GM19455 (cell line): ENCODE measurements around the gene SLX4IP.

ENCODE experiments used
- ATAC-seq: cut with Tn5 transposase; IDR thresholded peaks from one replicate; pipeline ENCODE4 v1.9.1; 2021; ENCODE audit not compliant: unreplicated experiment

The SLX4IP gene

GRCh38 chr20:10658876-10659632, 223.9 kb downstream of the SLX4IP start:
- ATAC-seq: no peak

- ATAC-seq: no peak
These were observed 224.8 kb downstream of the SLX4IP start for GRCh38 chr20:10659651-10660601.

GRCh38 chr20:10660661-10661060, 225.6 kb downstream of the SLX4IP start:
- ATAC-seq: no peak

- no peak for ATAC-seq
These were observed 226.2 kb downstream of the SLX4IP start for GRCh38 chr20:10661261-10661660.

DNA sequence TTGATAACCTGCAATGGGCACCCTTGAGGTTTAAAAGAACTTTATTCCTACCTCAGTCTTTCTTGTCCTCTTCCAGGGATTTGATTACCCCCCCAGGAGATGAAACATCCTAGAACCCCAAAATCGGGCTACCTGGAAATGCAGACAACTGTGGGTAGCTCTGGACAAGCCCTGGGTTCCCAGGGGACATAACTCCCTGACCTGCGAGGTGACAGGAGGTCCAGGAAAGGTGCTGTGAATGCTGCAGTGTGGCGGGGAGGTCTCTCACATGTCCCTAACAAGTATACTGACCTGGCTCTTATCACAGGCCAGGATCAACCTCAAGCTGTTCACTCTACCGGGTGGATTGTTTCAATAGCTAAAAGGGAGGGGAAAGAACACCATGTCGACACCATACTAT, 227.0 kb downstream of the SLX4IP start:
- no peak for ATAC-seq

GRCh38 chr20:10662661-10663458, 227.8 kb downstream of the SLX4IP start:
- ATAC-seq: no peak

DNA sequence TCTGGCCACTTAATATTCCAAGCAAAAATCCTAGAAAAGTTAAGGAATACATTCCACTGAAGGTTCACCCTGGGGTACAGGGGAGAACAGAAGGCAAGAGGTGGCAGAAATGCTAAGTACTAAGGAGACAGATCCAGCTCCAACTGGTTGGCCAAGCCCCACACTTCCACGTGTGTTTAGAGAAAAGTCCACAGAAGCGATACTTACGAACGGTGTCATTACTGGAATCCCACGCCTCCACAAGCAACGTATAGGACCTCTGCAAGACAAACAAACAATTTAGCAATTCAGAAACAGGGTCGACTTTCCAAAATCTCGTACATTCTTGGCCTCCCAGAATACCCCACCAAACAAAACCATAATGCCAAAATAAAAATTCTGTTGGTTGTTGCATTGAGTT, 228.7 kb downstream of the SLX4IP start:
- ATAC-seq: no peak

- ATAC-seq: no peak
These were observed 230.0 kb downstream of the SLX4IP start for GRCh38 chr20:10665027-10665561.

- ATAC-seq: no peak
These were observed 230.7 kb downstream of the SLX4IP start for GRCh38 chr20:10665791-10666190.

DNA sequence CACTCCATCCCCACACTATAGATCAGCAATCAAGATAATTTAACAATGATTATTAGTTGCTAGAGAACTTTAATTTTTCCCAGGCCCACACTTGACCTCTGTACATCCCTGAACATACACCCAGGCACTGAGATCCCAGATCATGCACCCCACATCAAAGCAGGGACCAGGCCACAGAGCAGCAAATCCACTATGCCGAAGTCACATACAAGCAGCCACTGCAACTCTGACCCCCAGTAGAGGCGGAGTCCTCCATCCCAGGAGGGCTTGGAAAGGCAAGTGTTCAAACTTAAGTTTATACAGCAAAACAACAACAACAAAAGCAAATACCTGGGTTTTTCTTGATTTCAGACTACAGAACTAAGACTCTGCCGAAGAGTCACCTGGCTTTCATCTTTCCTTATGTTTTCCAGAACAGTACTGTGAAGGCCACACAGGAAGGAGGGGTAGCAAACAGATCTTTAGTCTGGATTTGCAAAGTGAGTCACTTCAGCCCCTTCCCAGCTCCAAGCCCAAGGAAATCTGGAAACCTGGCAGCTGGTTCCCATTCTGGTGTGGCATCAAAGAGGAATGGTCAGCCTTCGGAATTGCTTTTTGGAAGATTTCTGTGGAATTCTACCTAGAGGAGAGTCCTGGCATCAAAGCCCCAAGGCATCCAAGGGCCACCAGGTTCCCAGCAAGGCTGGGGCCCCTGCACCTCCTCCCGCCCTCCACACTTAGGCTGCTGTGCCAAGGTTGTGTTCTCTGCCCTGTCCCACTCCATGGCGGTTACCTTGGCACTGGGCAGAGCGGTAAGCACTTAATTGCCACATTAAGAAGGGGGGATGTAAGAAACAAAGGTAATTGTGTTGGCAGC, 231.3 kb downstream of the SLX4IP start:
- ATAC-seq: no peak

GRCh38 chr20:10667077-10667401, 231.9 kb downstream of the SLX4IP start:
- ATAC-seq: no peak

DNA sequence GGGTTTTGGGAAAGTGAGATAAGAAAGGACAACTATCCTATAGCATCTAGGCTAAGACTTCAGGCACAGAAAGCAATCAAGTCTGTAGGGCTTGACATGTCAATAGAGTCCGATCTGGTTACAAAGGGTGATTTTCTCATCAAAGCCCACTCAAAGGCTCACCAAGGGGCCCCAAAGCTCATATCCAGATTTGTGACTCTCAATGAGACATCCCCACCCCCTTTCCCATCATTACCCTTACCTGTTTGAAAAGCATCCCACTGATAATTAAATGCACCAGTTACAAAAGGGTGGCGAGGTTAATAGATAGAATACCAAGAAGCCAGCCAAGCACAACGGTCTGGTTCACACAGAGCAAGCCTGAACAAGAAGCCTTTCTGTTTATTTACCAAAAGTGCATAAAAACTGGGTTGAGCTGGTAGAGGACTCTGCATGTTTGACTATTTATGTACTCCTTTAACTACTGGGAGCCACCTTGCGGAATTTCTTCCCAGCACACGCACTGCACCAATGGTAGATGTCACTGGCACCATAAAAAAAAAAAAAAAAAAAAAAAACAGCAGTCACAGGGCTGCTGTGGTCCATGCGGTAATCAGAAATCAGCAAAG, 232.6 kb downstream of the SLX4IP start:
- ATAC-seq: no peak

- ATAC-seq: no peak
These were observed 233.7 kb downstream of the SLX4IP start for GRCh38 chr20:10668677-10669368.

DNA sequence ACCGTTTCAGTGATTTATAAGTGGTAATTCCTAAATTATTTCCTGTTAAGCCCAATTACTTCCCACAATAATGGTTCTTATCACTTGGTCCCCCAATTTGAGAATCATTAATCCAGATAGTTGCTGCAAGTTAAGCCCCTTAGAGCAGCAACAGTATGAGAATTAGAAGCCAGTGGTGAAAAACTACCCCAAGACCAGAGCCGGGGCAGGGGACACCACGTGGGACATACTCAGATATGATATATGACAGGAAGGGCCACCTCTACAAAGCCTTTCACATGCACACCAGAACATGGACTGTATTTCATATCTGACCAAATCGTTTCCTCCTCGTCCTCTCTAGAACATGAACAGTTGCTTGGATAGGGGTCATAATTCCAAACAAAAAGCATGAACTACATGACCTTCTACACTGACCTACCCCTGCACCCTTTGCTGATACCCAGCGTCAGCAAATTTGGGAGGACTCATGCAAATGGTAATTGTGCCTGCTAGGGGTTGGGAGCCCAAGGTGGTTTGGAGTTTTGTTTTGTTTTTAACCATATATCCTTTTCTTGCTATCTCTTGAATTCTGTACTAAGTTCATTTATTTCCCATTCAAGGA, 234.8 kb downstream of the SLX4IP start:
- no peak for ATAC-seq

DNA sequence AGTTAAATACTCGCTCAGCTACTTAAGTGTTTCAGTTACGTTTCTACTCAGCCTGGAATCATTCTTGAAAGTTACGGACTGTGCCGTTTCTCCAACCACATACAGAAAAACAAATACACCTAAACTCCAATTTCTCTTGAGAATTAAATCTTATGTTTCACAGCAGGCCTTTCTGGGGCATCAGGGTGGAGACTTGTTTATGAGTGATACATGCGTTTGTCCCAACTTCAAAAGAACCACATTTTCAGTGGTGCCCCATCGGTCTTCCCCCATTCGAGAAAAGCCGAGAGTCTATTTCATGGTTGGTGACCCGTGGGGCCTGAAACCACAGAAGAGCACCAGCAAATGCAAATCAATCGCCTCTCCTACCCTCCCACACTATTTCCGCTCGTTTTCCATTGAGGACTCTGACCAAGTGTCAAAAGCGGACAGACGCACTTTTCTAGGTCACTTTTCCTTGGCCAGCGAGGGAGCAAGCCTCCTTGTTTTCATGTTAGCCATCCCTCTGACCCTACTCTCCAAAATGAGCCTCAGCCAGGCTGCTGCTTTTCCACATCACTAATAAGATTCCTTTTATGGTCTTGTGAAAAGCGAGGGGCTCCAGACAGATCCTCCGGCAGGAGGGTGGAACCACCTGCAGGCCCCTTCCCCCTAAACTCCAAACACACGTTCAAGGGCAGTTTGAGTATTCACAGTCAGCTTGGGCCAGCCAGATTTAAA, 235.6 kb downstream of the SLX4IP start:
- peak; percentile 20 for ATAC-seq

- peak; percentile 25 for ATAC-seq
These were observed 236.3 kb downstream of the SLX4IP start for GRCh38 chr20:10671221-10671918.

- no peak for ATAC-seq
These were observed 237.0 kb downstream of the SLX4IP start for GRCh38 chr20:10671919-10672623.
